ENCODE results near the gene UMAD1. TPM values are rescaled to one million over a fixed set of nuclear protein-coding genes. Genes with fewer than 3 reads are reported as not detected.

UMAD1 gene
- total and polyA plus RNA-seq, 12 donors: 3.5 to 24.7 (median 17.0) TPM

DNA sequence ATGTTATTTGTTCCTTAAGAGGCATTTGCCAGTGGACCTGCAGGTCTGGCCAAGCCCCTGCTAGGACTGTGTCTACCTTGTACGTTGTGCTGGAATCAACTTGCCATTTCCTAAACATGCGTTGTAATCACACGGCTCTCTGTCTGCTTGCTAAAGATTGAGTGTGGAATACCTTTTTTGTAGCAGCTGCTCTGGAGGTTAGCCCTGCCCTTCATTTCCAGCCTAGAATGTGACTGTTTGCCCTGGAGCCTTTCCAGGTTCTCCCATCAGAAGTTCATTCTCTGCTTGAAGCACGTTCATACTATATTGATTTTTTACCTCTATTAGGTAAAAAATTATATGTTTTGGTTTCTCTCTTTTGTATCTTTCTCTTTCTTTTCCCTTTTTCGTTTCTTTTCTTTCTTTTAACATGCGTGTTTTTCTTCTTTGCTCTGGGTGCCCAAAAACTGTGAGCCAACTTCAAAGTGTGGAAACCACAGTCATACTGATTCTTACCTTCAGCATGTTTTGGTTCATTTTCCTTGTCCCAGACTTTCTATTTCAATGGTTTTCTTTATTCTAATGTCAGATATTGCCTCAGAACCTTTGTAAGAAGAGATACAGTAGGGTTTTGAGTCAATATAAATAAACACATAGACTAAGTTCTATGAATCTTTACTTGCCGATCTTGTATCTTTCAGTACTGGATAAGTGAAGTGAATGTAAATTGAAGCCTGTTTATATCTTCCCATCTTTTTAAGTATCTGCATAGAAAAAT, 189.7 kb downstream of the UMAD1 start:
- WGBS, 2 donors: 59 to 72% methylated on average over 7 of the region's 7 CpGs
- H3K27ac ChIP-seq: no peak overlapping the region
- DNase-seq: no peak
- no peaks in the 10 kb centered on the region for H3K9me3 ChIP-seq
- intact Hi-C loops (cut with DNase I): no loop called here
- TF ChIP-seq, protein P1, sequence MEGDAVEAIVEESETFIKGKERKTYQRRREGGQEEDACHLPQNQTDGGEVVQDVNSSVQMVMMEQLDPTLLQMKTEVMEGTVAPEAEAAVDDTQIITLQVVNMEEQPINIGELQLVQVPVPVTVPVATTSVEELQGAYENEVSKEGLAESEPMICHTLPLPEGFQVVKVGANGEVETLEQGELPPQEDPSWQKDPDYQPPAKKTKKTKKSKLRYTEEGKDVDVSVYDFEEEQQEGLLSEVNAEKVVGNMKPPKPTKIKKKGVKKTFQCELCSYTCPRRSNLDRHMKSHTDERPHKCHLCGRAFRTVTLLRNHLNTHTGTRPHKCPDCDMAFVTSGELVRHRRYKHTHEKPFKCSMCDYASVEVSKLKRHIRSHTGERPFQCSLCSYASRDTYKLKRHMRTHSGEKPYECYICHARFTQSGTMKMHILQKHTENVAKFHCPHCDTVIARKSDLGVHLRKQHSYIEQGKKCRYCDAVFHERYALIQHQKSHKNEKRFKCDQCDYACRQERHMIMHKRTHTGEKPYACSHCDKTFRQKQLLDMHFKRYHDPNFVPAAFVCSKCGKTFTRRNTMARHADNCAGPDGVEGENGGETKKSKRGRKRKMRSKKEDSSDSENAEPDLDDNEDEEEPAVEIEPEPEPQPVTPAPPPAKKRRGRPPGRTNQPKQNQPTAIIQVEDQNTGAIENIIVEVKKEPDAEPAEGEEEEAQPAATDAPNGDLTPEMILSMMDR (IDR thresholded peaks at IDR 0.05): no peak
- ATAC-seq: no peak
- H3K36me3 ChIP-seq: no peaks in the 10 kb centered on the region
- peaks cover 0 to 9% (median 0%) of the 10 kb centered on the region in 9 donors for H3K4me1 ChIP-seq
- H3K27me3 ChIP-seq: no peaks in the 10 kb centered on the region
- no peak overlapping the region for H3K4me3 ChIP-seq

DNA sequence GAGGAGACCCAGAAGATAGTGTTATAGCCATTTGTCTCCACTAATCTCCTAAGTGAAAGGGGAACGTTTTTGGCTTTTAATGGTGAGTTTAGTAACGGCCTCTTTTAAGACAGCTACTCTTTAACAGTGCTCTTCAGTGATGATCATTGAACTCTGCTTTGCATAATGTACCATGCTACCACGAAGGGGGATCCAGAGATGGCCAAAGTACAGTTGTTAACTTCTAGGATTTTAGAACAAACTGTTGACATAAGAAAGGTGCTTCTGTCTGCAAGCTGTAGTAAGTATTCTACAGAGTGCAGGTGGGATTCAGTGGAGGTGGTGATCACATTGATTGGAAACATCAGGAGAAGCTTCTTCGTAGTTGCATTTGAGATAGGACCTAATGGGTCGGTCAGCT, 192.0 kb downstream of the UMAD1 start:
- H3K27ac ChIP-seq: no peak overlapping the region
- intact Hi-C loops (cut with DNase I): no loop called here
- no peak overlapping the region for H3K4me3 ChIP-seq
- 80 to 94% methylated on average over 5 of the region's 5 CpGs for WGBS, 2 donors
- DNase-seq: no peak
- H3K27me3 ChIP-seq: no peaks in the 10 kb centered on the region
- peaks cover 0 to 9% (median 0%) of the 10 kb centered on the region in 9 donors for H3K4me1 ChIP-seq
- no peaks in the 10 kb centered on the region for H3K9me3 ChIP-seq
- H3K36me3 ChIP-seq: no peaks in the 10 kb centered on the region
- TF ChIP-seq, protein P1 (IDR thresholded peaks at IDR 0.05): no peak
- no peak for ATAC-seq

DNA sequence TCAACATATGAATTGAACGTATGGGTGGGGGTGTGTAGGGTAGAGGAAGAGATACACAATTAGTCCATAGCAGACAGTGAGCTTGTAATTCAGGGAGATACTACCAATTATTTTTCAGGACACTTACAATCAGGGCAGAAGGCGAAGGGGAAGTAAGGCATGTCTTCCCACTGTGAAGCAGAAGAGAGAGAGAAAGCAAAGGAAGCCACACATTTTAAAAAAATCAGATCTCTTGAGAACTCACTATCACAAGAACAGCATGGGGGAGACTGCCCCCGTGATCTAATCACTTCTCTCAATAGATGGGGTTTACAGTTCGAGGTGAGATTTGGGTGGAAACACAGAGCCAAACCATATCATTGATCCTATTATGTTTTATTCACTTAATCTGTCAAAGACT, 194.2 kb downstream of the UMAD1 start:
- no peak overlapping the region for H3K4me3 ChIP-seq
- H3K27ac ChIP-seq: no peak overlapping the region
- ATAC-seq: no peak
- WGBS, 2 donors: 76 to 79% methylated on average over 4 of the region's 4 CpGs
- intact Hi-C loops (cut with DNase I): no loop called here
- H3K9me3 ChIP-seq: no peaks in the 10 kb centered on the region
- peaks cover 0 to 8% (median 0%) of the 10 kb centered on the region in 9 donors for H3K4me1 ChIP-seq
- no peaks in the 10 kb centered on the region for H3K27me3 ChIP-seq
- no peak for DNase-seq
- TF ChIP-seq, protein P1 (IDR thresholded peaks at IDR 0.05): no peak
- no peaks in the 10 kb centered on the region for H3K36me3 ChIP-seq

DNA sequence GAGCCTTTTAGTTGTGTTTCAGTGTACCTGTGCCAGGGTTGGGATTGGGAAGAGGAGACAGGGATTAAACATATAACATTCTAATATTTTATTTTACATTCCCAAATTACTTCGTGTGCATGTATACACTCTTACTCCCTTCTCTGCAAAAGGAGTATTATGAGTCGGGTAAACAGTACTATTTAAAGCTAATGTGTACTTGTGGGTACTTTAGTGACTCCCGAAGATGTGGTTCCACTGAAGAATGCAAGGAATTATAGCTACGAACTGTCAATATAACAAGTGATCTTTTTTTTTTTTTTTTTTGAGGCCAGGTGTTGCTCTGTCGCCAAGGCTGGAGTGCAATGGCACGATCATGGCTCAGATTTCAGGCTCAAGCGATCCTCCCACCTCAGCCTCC, 200.5 kb downstream of the UMAD1 start:
- DNase-seq: no peak
- no peak overlapping the region for H3K4me3 ChIP-seq
- no peak overlapping the region for H3K27ac ChIP-seq
- H3K9me3 ChIP-seq: no peaks in the 10 kb centered on the region
- no peaks in the 10 kb centered on the region for H3K36me3 ChIP-seq
- TF ChIP-seq, protein P1 (IDR thresholded peaks at IDR 0.05): no peak
- ATAC-seq: no peak
- 96 to 98% methylated on average over 7 of the region's 7 CpGs for WGBS, 2 donors
- H3K27me3 ChIP-seq: no peaks in the 10 kb centered on the region
- intact Hi-C loops (cut with DNase I): no loop called here
- H3K4me1 ChIP-seq: peaks cover 0 to 7% (median 0%) of the 10 kb centered on the region in 9 donors
